ENCODE results near the gene CCDC170.

DNA sequence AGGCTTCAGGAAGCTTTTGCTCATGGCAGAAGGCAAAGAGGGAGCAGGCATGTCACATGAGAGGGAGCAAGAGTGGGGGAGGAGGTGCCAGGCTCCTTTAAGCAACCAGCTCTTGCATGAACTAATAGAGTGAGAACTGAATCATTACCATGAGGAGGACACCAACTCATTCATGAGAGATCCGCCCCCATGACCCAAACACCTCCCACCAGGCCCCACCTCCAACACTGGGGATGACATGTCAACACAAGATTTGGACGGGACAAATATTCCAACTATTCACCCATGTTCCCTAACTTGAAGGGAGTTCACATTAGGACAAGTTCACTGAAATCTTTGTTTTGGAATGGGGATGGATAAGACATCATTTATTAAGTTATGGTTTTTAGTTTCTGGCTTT is 158.5 kb downstream of the CCDC170 start:
- TF ChIP-seq, protein P1, sequence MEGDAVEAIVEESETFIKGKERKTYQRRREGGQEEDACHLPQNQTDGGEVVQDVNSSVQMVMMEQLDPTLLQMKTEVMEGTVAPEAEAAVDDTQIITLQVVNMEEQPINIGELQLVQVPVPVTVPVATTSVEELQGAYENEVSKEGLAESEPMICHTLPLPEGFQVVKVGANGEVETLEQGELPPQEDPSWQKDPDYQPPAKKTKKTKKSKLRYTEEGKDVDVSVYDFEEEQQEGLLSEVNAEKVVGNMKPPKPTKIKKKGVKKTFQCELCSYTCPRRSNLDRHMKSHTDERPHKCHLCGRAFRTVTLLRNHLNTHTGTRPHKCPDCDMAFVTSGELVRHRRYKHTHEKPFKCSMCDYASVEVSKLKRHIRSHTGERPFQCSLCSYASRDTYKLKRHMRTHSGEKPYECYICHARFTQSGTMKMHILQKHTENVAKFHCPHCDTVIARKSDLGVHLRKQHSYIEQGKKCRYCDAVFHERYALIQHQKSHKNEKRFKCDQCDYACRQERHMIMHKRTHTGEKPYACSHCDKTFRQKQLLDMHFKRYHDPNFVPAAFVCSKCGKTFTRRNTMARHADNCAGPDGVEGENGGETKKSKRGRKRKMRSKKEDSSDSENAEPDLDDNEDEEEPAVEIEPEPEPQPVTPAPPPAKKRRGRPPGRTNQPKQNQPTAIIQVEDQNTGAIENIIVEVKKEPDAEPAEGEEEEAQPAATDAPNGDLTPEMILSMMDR (conservative IDR thresholded peaks at IDR 0.05 in 1 of 2, IDR thresholded peaks at IDR 0.05 in 1 of 2; ENCODE audit: extremely low read depth in 1 of 2, insufficient read depth in 1 of 2, low read depth in 1 of 2, low read length in 2 of 2), result no peak
- no peak for TF ChIP-seq EZH2 (IDR thresholded peaks at IDR 0.05; ENCODE audit: borderline replicate concordance, low read length)

Measured in mammary epithelial cell (primary cell).